GM19467 (cell line): ENCODE data around the gene GSDMA.

Source experiments
- ATAC-seq: cut with Tn5 transposase; IDR thresholded peaks from one replicate; pipeline ENCODE4 v1.9.1; 2021; ENCODE audit warnings: mild to moderate bottlenecking, moderate library complexity; ENCODE audit not compliant: unreplicated experiment

The GSDMA gene

DNA sequence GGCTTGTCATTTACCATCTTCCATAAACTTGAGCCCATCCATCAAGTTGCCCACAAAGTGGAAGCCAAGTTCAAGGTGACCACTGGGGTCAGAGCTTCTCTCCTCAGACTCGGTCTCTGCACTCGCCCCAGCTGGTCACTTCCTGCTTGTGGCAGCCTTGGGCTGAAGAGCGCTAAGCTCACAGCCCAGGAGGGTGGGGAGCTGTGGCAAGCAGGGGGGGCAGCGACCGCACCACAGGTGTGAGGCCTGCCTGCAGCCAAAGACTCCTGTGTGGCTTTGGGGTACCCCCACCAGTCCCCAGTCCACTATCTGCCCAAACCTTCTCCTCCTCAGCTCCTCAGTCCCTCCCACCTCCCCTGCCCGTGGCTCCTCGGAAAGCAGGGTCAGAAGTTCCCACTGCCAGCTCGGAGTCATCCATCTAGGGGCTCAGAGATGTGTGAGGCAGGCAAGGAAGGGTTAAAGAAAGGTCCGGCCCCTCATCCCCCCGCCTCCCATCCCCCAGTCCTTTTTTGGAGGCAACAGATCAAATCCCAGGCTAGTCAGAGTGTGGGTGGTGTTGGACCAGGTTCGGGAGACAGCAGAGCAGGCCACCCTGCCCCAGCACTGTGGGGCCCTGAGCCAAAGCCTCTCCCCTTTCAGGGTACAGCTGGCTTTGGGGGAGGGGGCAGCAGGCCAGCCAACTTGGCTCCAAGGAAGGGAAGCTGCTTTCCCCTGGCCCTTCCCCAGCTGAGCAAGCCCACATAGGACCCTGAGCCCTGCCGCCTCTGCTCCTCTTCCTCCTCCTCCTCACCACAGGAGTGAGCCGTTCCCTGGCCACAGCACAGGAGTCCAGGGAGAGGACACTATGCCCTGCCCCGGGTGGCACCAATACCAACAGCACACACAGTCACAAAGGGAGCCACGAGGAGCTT is 55.7 kb downstream of the GSDMA start:
- no peak for ATAC-seq

DNA sequence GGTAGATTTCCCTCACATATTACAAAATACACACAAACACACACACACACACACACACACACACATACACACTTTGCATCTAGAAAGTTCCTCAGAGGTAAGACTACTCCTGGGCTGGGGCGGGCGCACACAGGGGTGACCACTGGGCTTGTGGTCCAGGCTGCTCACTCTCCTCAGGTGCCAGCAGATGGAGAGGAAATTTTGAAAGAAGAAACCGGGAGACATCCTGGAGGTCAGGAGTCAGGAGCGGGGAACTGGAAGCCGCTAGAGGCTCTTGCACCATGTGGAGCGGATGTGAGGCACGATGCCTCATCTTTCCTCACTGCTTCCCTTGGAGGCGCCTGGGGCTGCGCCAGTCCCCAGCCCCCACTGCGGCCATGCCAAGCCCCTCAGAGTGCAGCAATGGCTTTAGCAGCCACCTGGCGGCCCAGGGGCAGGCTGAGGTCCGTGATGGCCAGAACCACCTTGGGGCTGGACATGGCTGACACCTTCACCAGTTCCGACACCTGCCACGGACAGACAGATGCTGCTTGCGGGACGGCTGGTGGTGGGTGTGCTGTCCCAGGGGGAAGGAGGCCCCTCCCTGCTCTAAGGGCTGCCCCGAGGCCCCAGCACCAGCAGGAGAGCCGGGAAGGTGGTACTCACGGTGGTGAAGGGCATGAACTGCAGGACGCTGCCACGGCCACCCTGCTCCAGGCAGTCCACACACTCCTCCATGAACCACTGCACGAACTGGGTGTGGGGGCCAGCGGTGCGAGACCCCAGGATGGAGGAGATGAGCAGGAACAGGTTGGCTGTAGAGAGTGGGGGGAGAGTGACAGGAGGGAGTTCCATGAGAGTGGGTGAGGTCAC is 56.6 kb downstream of the GSDMA start:
- ATAC-seq = no peak

DNA sequence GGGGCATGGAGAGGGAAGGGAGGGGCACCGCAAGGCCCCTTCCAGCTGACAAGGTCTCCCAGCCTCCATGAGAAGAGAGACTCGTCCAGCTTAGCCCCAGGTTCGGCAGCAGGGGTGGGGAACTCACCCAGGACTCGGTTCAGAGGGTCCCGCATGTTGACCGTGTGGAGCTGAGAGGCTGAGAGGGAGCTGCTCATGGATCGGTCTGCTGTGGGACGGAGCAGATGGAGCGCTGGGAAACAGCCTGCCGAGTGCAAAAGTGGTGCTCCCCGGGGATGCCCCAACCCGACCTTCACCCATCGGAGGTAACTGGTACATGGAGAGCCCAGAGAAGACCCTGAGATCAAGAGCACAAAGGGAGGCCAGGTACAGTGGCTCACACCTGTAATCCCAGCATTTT is 57.3 kb downstream of the GSDMA start:
- no peak for ATAC-seq

DNA sequence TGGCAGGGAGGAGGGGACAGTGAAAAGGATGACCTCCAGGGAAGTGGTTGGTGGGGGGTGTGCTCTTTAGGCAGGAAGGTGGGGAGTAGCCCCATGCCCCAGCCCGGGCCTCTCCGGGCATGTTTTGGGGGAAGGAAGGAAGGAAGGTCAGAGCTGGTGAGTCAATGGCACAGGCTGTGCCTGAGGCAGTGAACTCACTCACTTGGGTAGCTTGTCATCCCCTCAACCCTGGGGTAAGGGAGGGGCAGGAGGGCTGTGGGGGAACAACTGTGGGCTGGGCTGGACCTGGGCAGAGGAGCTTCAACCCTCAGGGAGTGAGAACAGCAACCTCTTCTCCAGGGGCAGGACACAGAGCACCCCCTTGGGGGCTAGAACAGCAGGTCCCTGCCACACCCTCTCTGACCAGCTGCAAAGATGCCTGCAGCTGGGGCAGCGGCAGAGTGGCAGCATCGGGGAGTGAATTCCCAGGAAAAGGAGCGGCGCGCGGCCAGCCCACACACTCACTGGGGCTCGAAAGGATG is 58.7 kb downstream of the GSDMA start:
- no peak for ATAC-seq

DNA sequence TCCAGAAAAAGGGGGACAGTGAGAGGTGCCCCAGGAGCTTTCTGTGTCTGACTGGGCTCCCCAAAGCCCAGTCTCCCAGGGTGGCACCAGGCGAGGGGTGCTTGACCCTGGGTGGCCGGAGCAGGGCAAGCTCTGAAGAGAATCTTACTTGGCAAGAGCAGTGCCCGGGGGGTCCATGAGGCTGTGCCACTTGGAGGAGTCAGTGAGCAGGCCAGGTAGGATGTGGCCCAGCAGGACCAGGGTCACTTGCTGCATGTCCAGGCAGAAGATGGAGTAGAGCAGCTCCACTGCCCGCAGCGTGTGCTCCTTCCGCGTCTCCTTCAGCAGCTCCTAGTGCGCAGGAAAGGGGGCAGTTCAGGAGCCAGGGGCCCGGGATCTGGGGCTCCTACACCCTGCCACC is 59.7 kb downstream of the GSDMA start:
- no peak for ATAC-seq

DNA sequence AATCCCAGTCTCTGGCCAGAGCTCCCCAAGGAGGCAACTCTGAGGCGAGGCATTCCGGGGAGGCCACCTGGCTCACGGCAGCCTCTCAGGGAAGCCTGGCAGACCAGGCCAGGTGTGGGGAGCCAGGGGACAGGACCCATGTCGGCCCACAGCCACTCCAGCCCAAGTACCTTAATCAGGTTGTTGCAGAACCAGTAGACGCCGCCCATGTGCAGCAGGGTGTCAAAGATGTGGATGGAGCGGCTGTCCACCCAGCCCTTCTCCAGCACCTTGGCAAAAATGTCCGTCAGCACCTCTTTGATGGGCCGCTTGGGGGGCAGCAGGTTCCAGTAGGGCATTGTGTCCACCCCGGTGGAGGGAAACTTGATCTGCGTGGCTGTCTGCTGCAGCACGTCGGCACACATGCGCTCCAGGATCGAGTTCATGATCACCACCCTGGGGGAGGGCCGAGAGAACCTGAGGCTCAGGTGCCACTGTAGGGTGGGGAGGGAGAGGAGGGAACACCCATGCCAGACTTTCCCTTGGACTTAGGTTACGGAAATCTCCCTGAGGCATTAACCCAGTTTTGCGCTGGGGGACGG is 60.2 kb downstream of the GSDMA start:
- no peak for ATAC-seq

DNA sequence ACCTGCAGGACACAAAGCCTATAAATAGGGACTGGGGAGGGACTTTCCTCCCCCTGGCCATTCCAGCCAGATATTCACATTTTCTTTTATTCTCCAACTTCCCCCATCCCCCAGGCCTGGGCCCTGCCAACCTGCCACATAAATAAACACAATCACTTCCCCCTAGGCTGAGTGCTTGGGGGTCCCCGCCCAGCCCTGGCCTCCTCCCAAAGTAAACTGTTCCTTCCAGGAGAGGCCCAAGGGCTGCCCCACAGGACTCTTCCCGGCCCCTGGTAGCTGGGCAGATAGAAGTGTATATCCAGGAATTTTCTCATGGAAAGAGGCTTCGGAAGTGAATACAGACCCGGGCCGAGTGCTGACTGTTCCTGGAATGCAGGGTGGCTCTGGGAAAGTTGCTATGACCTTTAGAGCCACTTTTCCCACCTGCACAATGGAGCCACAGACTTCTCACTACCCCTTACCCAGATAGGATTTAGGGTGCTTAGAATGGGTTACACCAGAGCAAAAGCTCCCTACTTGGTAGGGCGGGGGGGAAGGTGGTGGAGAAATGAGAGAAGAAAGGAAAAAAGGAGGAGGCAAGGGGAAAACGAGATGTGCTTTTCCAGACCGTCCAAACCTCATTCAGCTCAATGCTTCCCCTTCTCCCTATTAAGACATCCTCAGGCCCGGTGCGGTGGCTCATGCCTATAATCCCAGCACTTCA is 60.9 kb downstream of the GSDMA start:
- ATAC-seq = no peak

DNA sequence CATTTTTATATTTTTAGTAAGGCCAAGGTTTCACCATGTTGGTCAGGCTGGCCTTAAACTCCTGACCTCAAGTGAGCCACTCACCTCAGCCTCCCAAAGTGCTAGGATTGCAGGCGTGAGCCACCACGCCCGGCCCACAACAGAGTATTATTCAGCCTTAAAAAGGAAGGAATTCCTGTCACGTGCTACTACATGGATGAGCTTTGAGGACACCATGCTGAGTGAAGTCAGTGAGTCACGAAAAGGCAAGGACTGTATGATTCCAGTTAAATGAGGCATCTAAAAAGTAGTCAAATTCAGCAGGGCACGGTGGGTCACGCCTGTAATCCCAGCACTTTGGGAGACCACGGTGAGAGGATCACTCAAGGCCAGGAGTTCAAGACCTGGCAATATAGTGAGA is 62.1 kb downstream of the GSDMA start:
- no peak for ATAC-seq

DNA sequence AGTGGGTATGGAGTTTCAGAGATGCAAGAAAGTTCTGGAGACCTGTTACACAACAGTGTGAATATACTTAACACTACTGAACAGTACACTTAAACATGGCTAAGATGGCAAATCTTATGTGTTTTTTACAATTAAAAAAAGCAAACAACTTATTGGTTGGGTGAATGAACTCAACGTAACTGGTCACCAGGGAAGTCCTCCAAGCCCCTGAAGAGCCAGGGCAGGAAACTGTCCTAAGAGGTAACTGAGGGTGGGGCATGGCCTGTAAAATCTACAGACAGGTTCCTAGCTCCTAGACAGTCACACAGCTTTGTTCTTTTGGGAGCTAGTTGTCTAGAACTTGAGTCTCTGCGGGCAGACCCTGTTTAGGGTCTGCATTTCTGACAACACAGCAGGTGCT is 62.8 kb downstream of the GSDMA start:
- ATAC-seq = no peak

DNA sequence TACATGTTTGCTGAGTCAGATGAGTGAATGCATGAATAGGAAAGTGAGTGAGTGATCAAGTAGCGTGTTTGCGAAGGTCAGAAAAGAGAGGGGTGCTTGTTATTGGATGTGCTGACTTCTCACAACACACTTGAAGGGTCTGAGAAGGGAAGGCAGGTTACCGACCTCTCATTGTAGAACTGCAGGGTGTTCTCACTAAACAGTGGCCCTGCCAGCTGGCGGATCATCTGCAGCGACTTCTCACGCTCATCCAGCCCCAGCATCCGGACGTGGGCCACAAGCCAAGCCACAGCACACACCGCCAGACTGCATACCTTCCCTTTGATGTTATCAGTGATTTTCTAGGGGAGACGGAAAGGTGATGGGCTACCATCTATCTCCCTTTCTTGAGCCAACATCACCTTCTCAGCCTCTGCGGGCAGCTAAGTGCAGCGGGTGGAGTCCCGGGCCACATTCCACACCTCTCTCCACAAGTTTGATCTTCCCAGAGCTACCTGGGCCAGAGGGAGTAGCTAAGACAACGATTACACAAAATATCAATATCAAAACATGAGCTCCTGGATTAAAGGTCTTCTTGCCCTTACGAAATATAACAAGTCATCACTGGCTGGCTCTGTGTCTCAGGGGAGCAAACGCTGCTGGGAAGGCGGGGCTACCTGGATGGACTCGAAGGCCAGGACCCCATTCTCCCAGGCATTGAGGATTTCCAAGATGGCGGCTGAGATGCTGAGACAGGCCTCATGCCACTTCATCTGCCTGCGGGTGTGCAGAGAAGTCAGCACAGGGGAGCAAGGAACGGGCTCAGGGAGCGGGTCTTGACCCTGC is 63.4 kb downstream of the GSDMA start:
- ATAC-seq = no peak

DNA sequence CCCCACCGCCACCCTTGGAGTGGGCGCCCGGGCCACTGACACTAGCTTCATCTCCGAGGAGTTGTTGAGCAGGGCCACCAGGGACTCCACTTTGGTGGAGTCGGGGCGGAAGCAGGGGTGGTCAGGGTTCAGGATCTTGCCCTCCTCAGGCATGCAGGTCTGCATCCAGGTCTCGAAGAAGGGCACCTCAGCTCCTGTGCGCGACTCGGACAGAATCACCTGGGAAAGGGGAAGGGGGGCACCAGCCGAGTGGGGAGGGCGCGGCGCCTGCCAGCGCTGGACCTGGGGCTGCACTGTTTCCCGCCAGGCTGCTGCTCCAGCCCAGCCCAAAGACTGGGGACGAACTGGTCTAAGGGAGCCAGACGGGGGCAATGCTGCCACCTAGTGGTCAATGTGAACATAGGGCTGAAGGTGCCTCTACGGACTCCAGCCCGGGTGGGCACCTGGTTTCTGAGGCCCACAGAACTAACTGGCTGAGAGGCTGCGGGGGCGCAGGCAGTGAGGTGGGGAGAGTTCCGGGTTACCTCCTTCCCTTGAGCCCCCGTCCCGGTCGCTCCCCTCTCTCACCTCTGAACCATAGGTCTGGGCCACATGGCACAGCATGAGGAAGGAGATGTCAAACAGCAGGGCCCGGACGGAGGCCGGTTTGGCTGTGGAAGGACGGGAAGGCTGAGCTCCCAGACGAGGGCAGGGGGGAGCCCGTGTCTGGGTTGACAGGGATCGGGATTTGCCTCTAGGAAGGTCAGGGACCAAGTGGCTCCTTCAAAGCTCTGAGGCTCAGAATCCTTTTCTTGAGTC is 64.2 kb downstream of the GSDMA start:
- no peak for ATAC-seq
